Esophagus squamous epithelium (tissue), 5 donors: ENCODE measurements around the gene IL1R1. TPM values are rescaled to one million over a fixed set of nuclear protein-coding genes. Genes with fewer than 3 reads are reported as not detected.
A peak's percentile ranks its signal among the peaks of the same experiment; 100 is the strongest.

Experiments used
- DNase-seq: peaks from one replicate; lab custom pipeline; 2025; lab: John Stamatoyannopoulos, UW
- H3K27ac ChIP-seq, 4 donors: fragments of 200-600 bp; sonication (generic); one replicate each; pipeline ENCODE4 v1.5.1; 2016 to 2019; ENCODE audit warnings: mild to moderate bottlenecking in 1 of 4
- H3K27me3 ChIP-seq, 4 donors: fragments of 200-600 bp; sonication (generic); 1 replicate in 3 of 4; 2 replicates in 1 of 4; pipeline versions ENCODE4 v1.5.1 to v1.6.0; 2017 to 2021; ENCODE audit warnings: antibody characterized with exemption in 1 of 4
- H3K36me3 ChIP-seq, 3 donors: fragments of 200-600 bp; sonication (generic); one replicate each; pipeline ENCODE4 v1.5.1; 2016 to 2019
- H3K4me1 ChIP-seq, 3 donors: fragments of 200-600 bp; sonication (generic); one replicate each; pipeline ENCODE4 v1.5.1; 2017 to 2019
- H3K4me3 ChIP-seq, 4 donors: fragments of 200-600 bp; sonication (generic); 1 replicate in 3 of 4; 2 replicates in 1 of 4; pipeline ENCODE4 v1.5.1; 2016 to 2019; ENCODE audit warnings: mild to moderate bottlenecking in 2 of 4, moderate library complexity in 1 of 4
- H3K9me3 ChIP-seq, 3 donors: fragments of 200-600 bp; sonication (generic); one replicate each; pipeline ENCODE4 v1.5.1; 2016 to 2019
- POLR2A ChIP-seq, 4 donors: fragments of 450-650 bp; IDR thresholded peaks; one replicate each; pipeline ENCODE4 v1.6.1; 2017; ENCODE audit warnings: antibody characterized with exemption in 4 of 4, mild to moderate bottlenecking in 4 of 4, moderate library complexity in 3 of 4
- WGBS, 2 donors: methylation state at CpG; one replicate each; pipeline ENCODE4 v1.1.5; 2018; 5-methylcytosine and 5-hydroxymethylcytosine counted together
- intact Hi-C: fragments of 100-400 bp; cut with DNase I; formaldehyde crosslinking; loops from one replicate; pipeline ENCODE4 v1.15.0; 2022
- total RNA-seq, 4 donors: library from RNA; depleted of rRNA; stranded (reverse); fragments of >200 nt; gene quantifications; one replicate each; pipeline ENCODE4 v1.1.0, GENCODE V29; 2016
- TF ChIP-seq, protein P1 (sequence below), 6 experiments: fragments of 450-650 bp in 4 of 6; fragments of 200-600 bp in 2 of 6; sonication (generic) in 2 of 6; IDR thresholded peaks; one replicate each; pipeline ENCODE4 v1.5.1; 2016 to 2019; ENCODE audit warnings: antibody characterized with exemption in 6 of 6, mild to moderate bottlenecking in 4 of 6, moderate library complexity in 4 of 6
- donor health status: DM: yes; HTN: yes; CAD: no.

IL1R1 gene
- total RNA-seq, 4 donors from 2014 or later = 9.7 to 65.8 (median 24.6) TPM

DNA sequence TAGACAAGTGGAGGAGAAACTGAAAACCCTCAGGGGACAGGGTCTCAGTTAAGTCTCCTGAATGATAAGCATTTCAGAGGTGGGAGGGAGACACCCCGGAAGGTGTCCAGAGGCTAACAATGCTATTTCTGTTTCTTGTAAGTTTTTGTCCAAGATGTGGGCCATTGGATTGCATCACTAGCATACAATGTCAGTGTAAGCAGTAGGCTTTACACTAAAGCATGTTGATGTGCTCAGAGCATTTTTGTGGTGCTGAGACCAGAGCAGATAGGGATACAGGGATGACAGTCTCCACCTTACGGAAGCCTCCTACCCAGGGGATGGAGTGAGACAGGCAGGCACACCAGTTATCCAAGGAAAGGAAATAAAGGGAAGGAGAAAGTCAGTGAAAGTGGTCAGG is 2.2 kb upstream of the IL1R1 start:
- peaks cover 0 to 39% (median 8%) of the 10 kb centered on the region in 3 donors for H3K4me1 ChIP-seq
- H3K9me3 ChIP-seq = peaks cover 0 to 10% (median 4%) of the 10 kb centered on the region in 3 donors
- H3K4me3 ChIP-seq = no peak overlapping the region
- no peaks in the 10 kb centered on the region for H3K27me3 ChIP-seq
- no peak for DNase-seq
- intact Hi-C loops = no loop called here
- TF ChIP-seq, protein P1, sequence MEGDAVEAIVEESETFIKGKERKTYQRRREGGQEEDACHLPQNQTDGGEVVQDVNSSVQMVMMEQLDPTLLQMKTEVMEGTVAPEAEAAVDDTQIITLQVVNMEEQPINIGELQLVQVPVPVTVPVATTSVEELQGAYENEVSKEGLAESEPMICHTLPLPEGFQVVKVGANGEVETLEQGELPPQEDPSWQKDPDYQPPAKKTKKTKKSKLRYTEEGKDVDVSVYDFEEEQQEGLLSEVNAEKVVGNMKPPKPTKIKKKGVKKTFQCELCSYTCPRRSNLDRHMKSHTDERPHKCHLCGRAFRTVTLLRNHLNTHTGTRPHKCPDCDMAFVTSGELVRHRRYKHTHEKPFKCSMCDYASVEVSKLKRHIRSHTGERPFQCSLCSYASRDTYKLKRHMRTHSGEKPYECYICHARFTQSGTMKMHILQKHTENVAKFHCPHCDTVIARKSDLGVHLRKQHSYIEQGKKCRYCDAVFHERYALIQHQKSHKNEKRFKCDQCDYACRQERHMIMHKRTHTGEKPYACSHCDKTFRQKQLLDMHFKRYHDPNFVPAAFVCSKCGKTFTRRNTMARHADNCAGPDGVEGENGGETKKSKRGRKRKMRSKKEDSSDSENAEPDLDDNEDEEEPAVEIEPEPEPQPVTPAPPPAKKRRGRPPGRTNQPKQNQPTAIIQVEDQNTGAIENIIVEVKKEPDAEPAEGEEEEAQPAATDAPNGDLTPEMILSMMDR (IDR thresholded peaks at IDR 0.05) = no peak
- no peak for TF ChIP-seq POLR2A (IDR thresholded peaks at IDR 0.05)
- peak overlapping the region in 3 of 4 donors; percentile 94 to 96 (median 95) for H3K27ac ChIP-seq
- peaks cover 0 to 8% (median 0%) of the 10 kb centered on the region in 3 donors for H3K36me3 ChIP-seq
- WGBS, 2 donors = 85 to 94% methylated on average over 2 of the region's 2 CpGs

GRCh38 chr2:102141011-102141943 is 1.3 kb upstream of the IL1R1 start:
- Histone ChIP-seq H3K4me1 (peaks cover 0 to 39% (median 8%) of the 10 kb centered on the region in 3 donors), H3K9me3 (peaks cover 0 to 19% (median 10%) of the 10 kb centered on the region in 3 donors), H3K27ac (peak overlapping the region; percentile 94 to 96 (median 94)), H3K4me3 (peak overlapping the region; percentile 72 to 87 (median 74)), H3K36me3 (peaks cover 0 to 17% (median 0%) of the 10 kb centered on the region in 3 donors), H3K27me3 (no peaks in the 10 kb centered on the region)
- 59 to 71% methylated on average over 11 to 13 of the region's 15 CpGs for WGBS, 2 donors
- intact Hi-C loops = no loop called here
- no peak for DNase-seq
- TF ChIP-seq, protein P1 (IDR thresholded peaks at IDR 0.05) = no peak
- no peak for TF ChIP-seq POLR2A (IDR thresholded peaks at IDR 0.05)

- intact Hi-C loops = no loop called here
- Histone ChIP-seq H3K4me3 (peak overlapping the region; percentile 72 to 87 (median 74)), H3K36me3 (peaks cover 0 to 24% (median 0%) of the 10 kb centered on the region in 3 donors), H3K9me3 (peaks cover 0 to 31% (median 10%) of the 10 kb centered on the region in 3 donors), H3K4me1 (peaks cover 0 to 46% (median 8%) of the 10 kb centered on the region in 3 donors), H3K27me3 (no peaks in the 10 kb centered on the region), H3K27ac (peak overlapping the region; percentile 94 to 96 (median 94))
- no peak for DNase-seq
- no peak for TF ChIP-seq POLR2A (IDR thresholded peaks at IDR 0.05)
- TF ChIP-seq, protein P1 (IDR thresholded peaks at IDR 0.05) = no peak
- WGBS, 2 donors = 5 to 24% methylated on average over 14 to 15 of the region's 42 CpGs
These were observed 393 bp downstream of the IL1R1 start for GRCh38 chr2:102142829-102143449.

GRCh38 chr2:102143450-102143985 is 972 bp downstream of the IL1R1 start:
- H3K4me3 ChIP-seq = peak overlapping the region; percentile 72 to 87 (median 74)
- 54 to 57% methylated on average over 5 to 8 of the region's 10 CpGs for WGBS, 2 donors
- peak overlapping the region; percentile 94 to 96 (median 94) for H3K27ac ChIP-seq
- peaks cover 0 to 31% (median 10%) of the 10 kb centered on the region in 3 donors for H3K9me3 ChIP-seq
- H3K36me3 ChIP-seq = peaks cover 0 to 24% (median 0%) of the 10 kb centered on the region in 3 donors
- DNase-seq = no peak
- intact Hi-C loops = no loop called here
- H3K27me3 ChIP-seq = no peaks in the 10 kb centered on the region
- H3K4me1 ChIP-seq = peaks cover 0 to 46% (median 8%) of the 10 kb centered on the region in 3 donors
- TF ChIP-seq POLR2A (IDR thresholded peaks at IDR 0.05) = no peak
- TF ChIP-seq, protein P1 (IDR thresholded peaks at IDR 0.05) = no peak
